ENCODE results near the gene PCDHGA7.
"Not testable (repeated sequence)": the region's sequence is repeated elsewhere in the genome, so short reads cannot be mapped to it uniquely, and the experiment has no call there.

The PCDHGA7 gene

GRCh38 chr5:141398608-141399007, 16.1 kb downstream of the PCDHGA7 start:
- DNase-seq (ENCODE audit: low read depth in 3 of 3) = no peak

GRCh38 chr5:141399555-141400258, 17.2 kb downstream of the PCDHGA7 start:
- DNase-seq (ENCODE audit: low read depth in 3 of 3) = no peak

GRCh38 chr5:141402553-141403243, 20.2 kb downstream of the PCDHGA7 start, which contains the start of gene PCDHGA9:
PCDHGA9 (plus strand) TSS chr5:141402778; CDS start chr5:141402953, 175 bp downstream.
- DNase-seq (ENCODE audit: low read depth in 3 of 3) = no peak

GRCh38 chr5:141403387-141403786, 20.8 kb downstream of the PCDHGA7 start:
- no peak for DNase-seq (ENCODE audit: low read depth in 3 of 3)

GRCh38 chr5:141407790-141408505, 25.4 kb downstream of the PCDHGA7 start, which contains the start of gene PCDHGB6:
PCDHGB6 (plus strand) TSS chr5:141408021; CDS start chr5:141408203, 182 bp downstream.
- peak in 1 of 3 experiments; percentile 39 for DNase-seq (ENCODE audit: low read depth in 3 of 3)

- no peak for DNase-seq (ENCODE audit: low read depth in 3 of 3)
Measured at GRCh38 chr5:141409598-141410306, 27.2 kb downstream of the PCDHGA7 start.

GRCh38 chr5:141411575-141411974, 29.0 kb downstream of the PCDHGA7 start:
- DNase-seq (ENCODE audit: low read depth in 3 of 3) = no peak

GRCh38 chr5:141412854-141413539, 30.5 kb downstream of the PCDHGA7 start, which contains the start of gene PCDHGA10:
PCDHGA10 (plus strand) TSS chr5:141412987; CDS start chr5:141413176, 189 bp downstream.
- DNase-seq (ENCODE audit: low read depth in 3 of 3) = peak in 2 of 3 experiments; percentile 32 to 49

GRCh38 chr5:141413540-141414069, 31.1 kb downstream of the PCDHGA7 start:
- no peak for DNase-seq (ENCODE audit: low read depth in 3 of 3)

- DNase-seq (ENCODE audit: low read depth in 3 of 3) = not testable (repeated sequence)
Measured at GRCh38 chr5:141414548-141415274, 32.2 kb downstream of the PCDHGA7 start.

GRCh38 chr5:141415275-141415618, 32.7 kb downstream of the PCDHGA7 start:
- DNase-seq (ENCODE audit: low read depth in 3 of 3) = not testable (repeated sequence)

- peak in 1 of 3 experiments; percentile 58 for DNase-seq (ENCODE audit: low read depth in 3 of 3)
Measured at GRCh38 chr5:141417494-141418172, 35.1 kb downstream of the PCDHGA7 start, which contains the start of gene PCDHGB7. PCDHGB7 (plus strand) TSS chr5:141417677; CDS start chr5:141417860, 183 bp downstream.

- DNase-seq (ENCODE audit: low read depth in 3 of 3) = no peak
Measured at GRCh38 chr5:141419074-141419880, 36.7 kb downstream of the PCDHGA7 start.

- DNase-seq (ENCODE audit: low read depth in 3 of 3) = peak in 1 of 3 experiments; percentile 36
Measured at GRCh38 chr5:141420855-141421488, 38.4 kb downstream of the PCDHGA7 start, which contains the start of gene PCDHGA11. PCDHGA11 (plus strand) TSS chr5:141421051; CDS start chr5:141421228, 177 bp downstream.

- DNase-seq (ENCODE audit: low read depth in 3 of 3) = no peak
Measured at GRCh38 chr5:141421489-141421855, 38.9 kb downstream of the PCDHGA7 start.

- DNase-seq (ENCODE audit: low read depth in 3 of 3) = no peak
Measured at GRCh38 chr5:141422742-141423291, 40.3 kb downstream of the PCDHGA7 start.

- no peak for DNase-seq (ENCODE audit: low read depth in 3 of 3)
Measured at GRCh38 chr5:141427783-141428426, 45.4 kb downstream of the PCDHGA7 start.

All from stimulated activated CD4-positive, alpha-beta T cell treated with anti-CD3 and anti-CD28 coated beads, TNF-alpha, amount 100 ng/mL, for 24 hours (primary cell).